ENCODE results near the gene PCDHB9.

PCDHB9 gene

GRCh38 chr5:141236516-141237313, 49.8 kb downstream of the PCDHB9 start:
- DNase-seq (ENCODE audit: low spot score): no peak

Data from NAMALWA (cell line).